ENCODE results near the gene PPFIA1. TPM values are rescaled to one million over a fixed set of nuclear protein-coding genes. Genes with fewer than 3 reads are reported as not detected.
"Not testable (repeated sequence)": the region's sequence is repeated elsewhere in the genome, so short reads cannot be mapped to it uniquely, and the experiment has no call there.

Gene PPFIA1
- total RNA-seq, 2 experiments from 2014 or later: 40.1 to 40.3 TPM

GRCh38 chr11:70295166-70295565 lies 24.7 kb downstream of the PPFIA1 start:
- H3K4me1 Mint-ChIP-seq; DNase-seq; H3K27me3 Mint-ChIP-seq; H3K27ac Mint-ChIP-seq; ATAC-seq (ENCODE audit: low read depth); H3K4me3 Mint-ChIP-seq; POLR2A ChIA-PET; H3K9me3 Mint-ChIP-seq: not testable (repeated sequence)
- peaks cover 24% of the 10 kb centered on the region for H3K36me3 Mint-ChIP-seq

- H3K4me1 Mint-ChIP-seq: peaks cover 3% of the 10 kb centered on the region
- no peak overlapping the region for H3K27ac Mint-ChIP-seq
- H3K36me3 Mint-ChIP-seq: peaks cover 22% of the 10 kb centered on the region
- H3K9me3 Mint-ChIP-seq: no peaks in the 10 kb centered on the region
- no peaks in the 10 kb centered on the region for H3K27me3 Mint-ChIP-seq
- no peak overlapping the region for H3K4me3 Mint-ChIP-seq
- DNase-seq (no peak), ATAC-seq (ENCODE audit: low read depth) (no peak)
- POLR2A ChIA-PET: no interaction called here
Measured at GRCh38 chr11:70296681-70297080, 26.2 kb downstream of the PPFIA1 start.

- ATAC-seq (ENCODE audit: low read depth) (no peak), DNase-seq (no peak)
- no peak overlapping the region for H3K27ac Mint-ChIP-seq
- peaks cover 3% of the 10 kb centered on the region for H3K4me1 Mint-ChIP-seq
- no peak overlapping the region for H3K4me3 Mint-ChIP-seq
- H3K27me3 Mint-ChIP-seq: no peaks in the 10 kb centered on the region
- peaks cover 22% of the 10 kb centered on the region for H3K36me3 Mint-ChIP-seq
- no peaks in the 10 kb centered on the region for H3K9me3 Mint-ChIP-seq
- POLR2A ChIA-PET: no interaction called here
Measured at GRCh38 chr11:70297341-70297740, 26.9 kb downstream of the PPFIA1 start.

- Mint-ChIP-seq H3K36me3 (peaks cover 15% of the 10 kb centered on the region), H3K27ac (no peak overlapping the region), H3K4me3 (no peak overlapping the region), H3K4me1 (peaks cover 3% of the 10 kb centered on the region), H3K9me3 (no peaks in the 10 kb centered on the region), H3K27me3 (no peaks in the 10 kb centered on the region)
- DNase-seq (no peak), ATAC-seq (ENCODE audit: low read depth) (no peak)
- POLR2A ChIA-PET: no interaction called here
Measured at GRCh38 chr11:70298243-70298915, 27.9 kb downstream of the PPFIA1 start.

- ATAC-seq (ENCODE audit: low read depth) (no peak), DNase-seq (no peak)
- Mint-ChIP-seq H3K9me3 (no peaks in the 10 kb centered on the region), H3K27ac (no peak overlapping the region), H3K27me3 (no peaks in the 10 kb centered on the region), H3K4me1 (peaks cover 3% of the 10 kb centered on the region), H3K36me3 (peaks cover 9% of the 10 kb centered on the region), H3K4me3 (no peak overlapping the region)
- POLR2A ChIA-PET: no interaction called here
Measured at GRCh38 chr11:70299636-70300035, 29.1 kb downstream of the PPFIA1 start.

- H3K4me3 Mint-ChIP-seq: no peak overlapping the region
- DNase-seq (no peak), ATAC-seq (ENCODE audit: low read depth) (no peak)
- no peaks in the 10 kb centered on the region for H3K9me3 Mint-ChIP-seq
- peaks cover 9% of the 10 kb centered on the region for H3K36me3 Mint-ChIP-seq
- no peak overlapping the region for H3K27ac Mint-ChIP-seq
- POLR2A ChIA-PET: no interaction called here
- H3K4me1 Mint-ChIP-seq: peaks cover 5% of the 10 kb centered on the region
- H3K27me3 Mint-ChIP-seq: no peaks in the 10 kb centered on the region
Measured at GRCh38 chr11:70301191-70301590, 30.7 kb downstream of the PPFIA1 start.

GRCh38 chr11:70301721-70302418 lies 31.4 kb downstream of the PPFIA1 start:
- Mint-ChIP-seq H3K27ac (no peak overlapping the region), H3K36me3 (peaks cover 6% of the 10 kb centered on the region), H3K4me1 (peaks cover 5% of the 10 kb centered on the region), H3K4me3 (no peak overlapping the region), H3K27me3 (no peaks in the 10 kb centered on the region), H3K9me3 (no peaks in the 10 kb centered on the region)
- DNase-seq (no peak), ATAC-seq (ENCODE audit: low read depth) (no peak)
- POLR2A ChIA-PET: no interaction called here

- ATAC-seq (ENCODE audit: low read depth) (no peak), DNase-seq (no peak)
- peaks cover 2% of the 10 kb centered on the region for H3K36me3 Mint-ChIP-seq
- no peak overlapping the region for H3K4me3 Mint-ChIP-seq
- no peaks in the 10 kb centered on the region for H3K27me3 Mint-ChIP-seq
- H3K4me1 Mint-ChIP-seq: peaks cover 4% of the 10 kb centered on the region
- POLR2A ChIA-PET: no interaction called here
- no peak overlapping the region for H3K27ac Mint-ChIP-seq
- H3K9me3 Mint-ChIP-seq: no peaks in the 10 kb centered on the region
Measured at GRCh38 chr11:70302419-70302752, 31.9 kb downstream of the PPFIA1 start.

GRCh38 chr11:70303070-70303469 lies 32.6 kb downstream of the PPFIA1 start:
- peaks cover 4% of the 10 kb centered on the region for H3K36me3 Mint-ChIP-seq
- no peak overlapping the region for H3K27ac Mint-ChIP-seq
- ATAC-seq (ENCODE audit: low read depth) (no peak), DNase-seq (no peak)
- no peak overlapping the region for H3K4me3 Mint-ChIP-seq
- no peaks in the 10 kb centered on the region for H3K27me3 Mint-ChIP-seq
- POLR2A ChIA-PET: no interaction called here
- H3K9me3 Mint-ChIP-seq: no peaks in the 10 kb centered on the region
- peaks cover 4% of the 10 kb centered on the region for H3K4me1 Mint-ChIP-seq

GRCh38 chr11:70304208-70304603 lies 33.7 kb downstream of the PPFIA1 start:
- H3K9me3 Mint-ChIP-seq: no peaks in the 10 kb centered on the region

GRCh38 chr11:70305501-70305900 lies 35.0 kb downstream of the PPFIA1 start:
- Mint-ChIP-seq H3K9me3 (no peaks in the 10 kb centered on the region), H3K27me3 (no peaks in the 10 kb centered on the region), H3K27ac (no peak overlapping the region), H3K4me1 (peaks cover 2% of the 10 kb centered on the region), H3K4me3 (no peak overlapping the region), H3K36me3 (peaks cover 8% of the 10 kb centered on the region)
- DNase-seq (no peak), ATAC-seq (ENCODE audit: low read depth) (no peak)
- POLR2A ChIA-PET: no interaction called here

More at GRCh38 chr11:70304208-70304603, 33.7 kb downstream of the PPFIA1 start:
- Mint-ChIP-seq H3K4me1 (peaks cover 4% of the 10 kb centered on the region), H3K27me3 (no peaks in the 10 kb centered on the region), H3K27ac (no peak overlapping the region), H3K4me3 (no peak overlapping the region), H3K36me3 (peaks cover 4% of the 10 kb centered on the region)
- DNase-seq: no peak
- POLR2A ChIA-PET: no interaction called here
- no peak for ATAC-seq (ENCODE audit: low read depth)

- H3K9me3 Mint-ChIP-seq: no peaks in the 10 kb centered on the region
- POLR2A ChIA-PET: no interaction called here
- H3K4me1 Mint-ChIP-seq: peaks cover 2% of the 10 kb centered on the region
- no peaks in the 10 kb centered on the region for H3K27me3 Mint-ChIP-seq
- ATAC-seq (ENCODE audit: low read depth) (no peak), DNase-seq (no peak)
- peaks cover 11% of the 10 kb centered on the region for H3K36me3 Mint-ChIP-seq
- H3K4me3 Mint-ChIP-seq: no peak overlapping the region
- no peak overlapping the region for H3K27ac Mint-ChIP-seq
Measured at GRCh38 chr11:70306586-70307033, 36.1 kb downstream of the PPFIA1 start.

- Mint-ChIP-seq H3K4me3 (no peak overlapping the region), H3K27ac (no peak overlapping the region), H3K27me3 (no peaks in the 10 kb centered on the region), H3K9me3 (no peaks in the 10 kb centered on the region), H3K4me1 (peaks cover 2% of the 10 kb centered on the region), H3K36me3 (peaks cover 11% of the 10 kb centered on the region)
- DNase-seq (no peak), ATAC-seq (ENCODE audit: low read depth) (no peak)
- POLR2A ChIA-PET: no interaction called here
Measured at GRCh38 chr11:70307176-70307575, 36.7 kb downstream of the PPFIA1 start.

GRCh38 chr11:70311616-70312015 lies 41.1 kb downstream of the PPFIA1 start:
- DNase-seq: no peak
- no peaks in the 10 kb centered on the region for H3K27me3 Mint-ChIP-seq
- peaks cover 9% of the 10 kb centered on the region for H3K4me1 Mint-ChIP-seq
- H3K36me3 Mint-ChIP-seq: peaks cover 15% of the 10 kb centered on the region
- H3K9me3 Mint-ChIP-seq: no peaks in the 10 kb centered on the region
- H3K4me3 Mint-ChIP-seq: no peak overlapping the region
- no peak for ATAC-seq (ENCODE audit: low read depth)
- no peak overlapping the region for H3K27ac Mint-ChIP-seq
- POLR2A ChIA-PET: no interaction called here
